RWPE2 (cell line): ENCODE data around the gene KRT83.

Experiments used
- ATAC-seq: fragments of 200-7000 bp; cut with Tn5 transposase; 3 replicates; pipeline ENCODE4 v1.9.1; 2021; ENCODE audit warnings: low read depth
- DNase-seq: peaks from one replicate; pipeline ENCODE4 v3.0.0-alpha.2; 2020; ENCODE audit warnings: low spot score
- H3K27ac ChIP-seq: fragments of 450-650 bp; 2 replicates; pipeline ENCODE4 v1.5.1; 2017; ENCODE audit warnings: mild to moderate bottlenecking; ENCODE audit not compliant: poor library complexity, severe bottlenecking
- H3K27me3 ChIP-seq: fragments of 250-450 bp; sonication (Bioruptor Pico); 2 replicates; pipeline ENCODE4 v1.5.1; 2021; ENCODE audit warnings: mild to moderate bottlenecking, moderate library complexity; ENCODE audit not compliant: insufficient read depth, poor library complexity, severe bottlenecking
- H3K36me3 ChIP-seq: fragments of 250-450 bp; sonication (Bioruptor Pico); 2 replicates; pipeline ENCODE4 v1.5.1; 2020; ENCODE audit warnings: low read depth, mild to moderate bottlenecking, moderate library complexity
- H3K4me1 ChIP-seq: fragments of 250-450 bp; sonication (Bioruptor Pico); 2 replicates; pipeline ENCODE4 v1.5.1; 2021; ENCODE audit warnings: mild to moderate bottlenecking, moderate library complexity; ENCODE audit not compliant: insufficient read depth, poor library complexity, severe bottlenecking
- H3K4me3 ChIP-seq: fragments of 250-450 bp; sonication (Bioruptor Pico); 2 replicates; pipeline ENCODE4 v1.5.1; 2021; ENCODE audit warnings: mild to moderate bottlenecking, moderate library complexity; ENCODE audit not compliant: severe bottlenecking
- H3K9me3 ChIP-seq: fragments of 250-450 bp; sonication (Bioruptor Pico); 2 replicates; pipeline ENCODE4 v1.5.1; 2021; ENCODE audit warnings: mild to moderate bottlenecking, moderate library complexity; ENCODE audit not compliant: severe bottlenecking
- TF ChIP-seq, protein P1 (sequence below): fragments of 450-650 bp; IDR thresholded peaks from one replicate; pipeline ENCODE4 v1.5.1; 2017; ENCODE audit warnings: mild to moderate bottlenecking, moderate library complexity; ENCODE audit not compliant: poor library complexity, severe bottlenecking

The KRT83 gene

DNA sequence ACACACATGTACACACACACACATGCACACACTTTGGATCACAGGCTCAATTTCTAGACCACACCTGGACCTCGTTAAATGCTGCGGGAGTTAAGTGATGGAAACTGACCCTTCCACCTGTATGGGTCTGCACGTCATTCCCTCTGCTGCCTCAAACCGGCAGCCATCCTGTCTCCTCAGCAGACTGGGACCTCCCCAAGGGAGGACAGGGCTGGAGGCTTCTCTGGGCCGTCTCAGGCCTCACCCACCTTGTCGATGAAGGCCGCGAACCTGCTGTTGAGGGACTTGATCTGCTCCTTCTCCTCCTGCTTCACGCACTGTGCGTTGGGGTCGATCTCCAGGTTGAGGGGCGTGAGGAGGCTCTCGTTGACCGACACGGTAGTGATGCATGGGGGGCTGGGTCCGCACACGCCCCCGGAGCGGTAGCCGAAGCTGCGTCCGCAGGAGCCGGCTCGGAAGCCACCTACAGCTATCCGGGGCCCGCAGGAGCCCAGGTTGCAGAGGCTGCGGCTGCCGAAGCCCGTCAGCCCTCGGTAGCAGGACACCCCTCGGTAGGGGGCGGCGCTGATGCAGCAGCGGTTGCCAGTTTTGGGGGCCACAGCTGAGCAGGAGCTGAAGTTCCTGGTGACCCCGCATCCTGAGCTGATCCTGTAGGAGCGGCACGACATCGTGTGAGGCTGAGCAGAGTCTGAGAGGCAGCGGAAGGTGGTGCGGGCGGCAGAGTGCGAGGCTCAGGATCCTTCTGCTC lies 45.7 kb upstream of the KRT83 start, which contains the start of gene KRT85:
Gene KRT85 (minus strand): TSS at position 744 of the 748 bp plus-strand sequence. CDS start 76 bp downstream, at position 668.
- ATAC-seq (no peak), DNase-seq (peak; percentile 52)
- TF ChIP-seq, protein P1, sequence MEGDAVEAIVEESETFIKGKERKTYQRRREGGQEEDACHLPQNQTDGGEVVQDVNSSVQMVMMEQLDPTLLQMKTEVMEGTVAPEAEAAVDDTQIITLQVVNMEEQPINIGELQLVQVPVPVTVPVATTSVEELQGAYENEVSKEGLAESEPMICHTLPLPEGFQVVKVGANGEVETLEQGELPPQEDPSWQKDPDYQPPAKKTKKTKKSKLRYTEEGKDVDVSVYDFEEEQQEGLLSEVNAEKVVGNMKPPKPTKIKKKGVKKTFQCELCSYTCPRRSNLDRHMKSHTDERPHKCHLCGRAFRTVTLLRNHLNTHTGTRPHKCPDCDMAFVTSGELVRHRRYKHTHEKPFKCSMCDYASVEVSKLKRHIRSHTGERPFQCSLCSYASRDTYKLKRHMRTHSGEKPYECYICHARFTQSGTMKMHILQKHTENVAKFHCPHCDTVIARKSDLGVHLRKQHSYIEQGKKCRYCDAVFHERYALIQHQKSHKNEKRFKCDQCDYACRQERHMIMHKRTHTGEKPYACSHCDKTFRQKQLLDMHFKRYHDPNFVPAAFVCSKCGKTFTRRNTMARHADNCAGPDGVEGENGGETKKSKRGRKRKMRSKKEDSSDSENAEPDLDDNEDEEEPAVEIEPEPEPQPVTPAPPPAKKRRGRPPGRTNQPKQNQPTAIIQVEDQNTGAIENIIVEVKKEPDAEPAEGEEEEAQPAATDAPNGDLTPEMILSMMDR: no peak
- H3K4me3 ChIP-seq: no peak within 1 kb of the TSS
- H3K27ac ChIP-seq: no peak within 1 kb of the TSS
- no peaks in the 10 kb centered on the region for H3K27me3 ChIP-seq
- H3K4me1 ChIP-seq: no peaks in the 10 kb centered on the region
- no peaks in the 10 kb centered on the region for H3K9me3 ChIP-seq
- no peaks in the 10 kb centered on the region for H3K36me3 ChIP-seq

DNA sequence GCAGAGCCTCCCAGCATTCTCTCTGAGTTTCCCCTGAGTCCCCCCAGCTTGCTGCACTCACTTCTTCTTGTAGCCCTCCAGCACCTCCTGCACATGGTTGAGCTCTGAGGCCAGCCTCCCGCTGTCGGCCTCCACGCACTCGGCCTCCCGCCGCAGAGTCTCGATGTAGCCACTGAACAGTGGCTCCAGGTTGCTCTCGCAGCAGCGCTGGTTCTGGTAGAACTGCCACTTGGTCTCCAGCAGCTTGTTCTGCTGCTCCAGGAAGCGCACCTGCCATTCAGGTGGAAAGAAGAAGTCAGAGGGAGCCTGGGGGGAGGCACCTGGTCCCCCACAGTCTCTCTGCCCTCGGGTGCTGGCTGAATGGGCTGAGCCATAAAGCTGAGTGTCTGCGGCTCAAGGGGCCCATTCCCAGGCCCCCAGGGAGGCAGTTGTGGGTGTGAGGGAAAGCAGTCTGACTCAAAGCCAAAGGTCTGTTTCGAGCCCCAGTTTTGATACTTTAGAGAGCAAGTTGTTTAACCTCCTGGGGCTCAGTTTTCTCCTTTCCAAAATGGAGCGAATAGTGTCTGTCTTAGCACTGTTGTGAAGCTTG lies 43.8 kb upstream of the KRT83 start:
- TF ChIP-seq, protein P1: no peak

DNA sequence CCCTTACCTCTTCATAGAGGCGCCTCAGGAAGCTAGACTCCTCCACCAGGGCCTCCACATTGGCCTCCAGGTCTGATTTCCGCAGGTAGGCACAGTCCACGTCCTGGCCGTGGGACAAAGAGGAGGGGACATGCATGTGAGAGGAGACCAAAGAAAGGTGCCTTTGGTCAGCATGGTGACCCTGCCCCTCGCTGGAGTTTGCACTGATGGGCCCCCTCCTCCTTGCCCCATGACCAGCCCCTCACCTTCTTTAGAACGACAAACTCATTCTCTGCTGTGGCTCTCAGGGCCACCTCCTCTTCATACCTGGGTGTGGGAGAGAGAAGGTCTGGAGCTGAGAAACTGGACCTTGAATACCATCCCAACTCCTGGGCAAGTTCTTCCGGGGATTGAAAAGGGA lies 42.9 kb upstream of the KRT83 start:
- DNase-seq (no peak), ATAC-seq (no peak)
- Histone ChIP-seq H3K4me3 (no peak overlapping the region), H3K9me3 (no peaks in the 10 kb centered on the region), H3K4me1 (no peaks in the 10 kb centered on the region), H3K27ac (no peak overlapping the region), H3K36me3 (no peaks in the 10 kb centered on the region), H3K27me3 (no peaks in the 10 kb centered on the region)
- TF ChIP-seq, protein P1: no peak

More for the DNA sequence above, 43.8 kb upstream of the KRT83 start:
- Histone ChIP-seq H3K27me3 (no peaks in the 10 kb centered on the region), H3K36me3 (no peaks in the 10 kb centered on the region), H3K27ac (no peak overlapping the region), H3K9me3 (no peaks in the 10 kb centered on the region), H3K4me1 (no peaks in the 10 kb centered on the region), H3K4me3 (no peak overlapping the region)
- ATAC-seq: no peak
- no peak for DNase-seq

DNA sequence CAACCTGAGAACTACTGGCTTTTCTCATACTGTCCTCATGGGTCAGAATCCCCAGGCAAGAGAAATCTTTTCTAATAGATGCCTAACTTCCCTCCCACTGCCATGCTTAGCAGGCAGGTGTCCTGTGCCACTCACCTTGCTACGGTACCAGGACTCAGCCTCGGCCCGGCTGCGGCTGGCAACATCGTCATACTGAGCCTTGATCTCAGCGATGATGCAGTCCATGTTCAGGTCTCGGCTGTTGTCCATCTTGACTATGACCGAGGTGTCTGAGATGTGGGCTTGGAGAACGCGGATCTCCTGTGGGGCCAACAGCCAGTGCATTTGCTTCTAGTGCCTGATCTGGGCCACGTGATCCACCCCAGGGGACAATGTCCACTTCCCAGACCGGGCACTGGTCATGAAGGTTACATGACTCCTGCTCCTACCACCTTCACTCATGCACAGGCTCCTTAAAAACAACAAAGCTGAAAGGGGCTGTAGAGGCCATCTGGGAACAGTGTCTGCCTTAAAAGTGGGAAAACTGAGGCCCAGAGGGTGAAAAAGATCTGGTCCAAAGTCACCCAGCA lies 42.0 kb upstream of the KRT83 start:
- ATAC-seq (no peak), DNase-seq (peak; percentile 31)
- Histone ChIP-seq H3K36me3 (no peaks in the 10 kb centered on the region), H3K4me1 (no peaks in the 10 kb centered on the region), H3K27ac (no peak overlapping the region), H3K9me3 (no peaks in the 10 kb centered on the region), H3K27me3 (no peaks in the 10 kb centered on the region), H3K4me3 (no peak overlapping the region)
- TF ChIP-seq, protein P1: no peak
